Measurements from ENCODE around the gene SSU72.
"Not testable (repeated sequence)": the region's sequence is repeated elsewhere in the genome, so short reads cannot be mapped to it uniquely, and the experiment has no call there.

DNA sequence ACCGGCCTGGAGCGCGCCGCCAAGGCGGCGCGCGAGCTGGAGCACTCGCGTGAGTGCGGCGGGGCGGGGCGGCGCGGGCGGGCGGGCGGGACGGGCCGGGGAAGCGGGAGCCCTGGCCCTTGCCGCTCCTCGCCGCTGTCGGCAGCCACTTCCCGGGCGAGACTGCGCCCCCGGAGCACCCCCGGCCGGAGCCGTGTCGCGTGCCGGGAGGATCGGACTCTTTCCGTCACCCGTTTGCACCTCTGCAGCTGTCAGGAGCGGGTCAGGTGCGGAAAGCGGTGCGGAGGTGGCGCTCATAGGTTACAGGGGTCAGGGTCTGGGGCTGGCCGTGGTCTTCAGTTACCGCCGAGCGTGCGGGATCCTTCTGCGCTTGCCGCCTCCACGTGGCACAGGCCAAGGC, 62.2 kb downstream of the SSU72 start:
- not testable (repeated sequence) for TF ChIP-seq EZH2 (IDR thresholded peaks at IDR 0.05; ENCODE audit: low read length, missing control alignments)
- TF ChIP-seq, protein P1, sequence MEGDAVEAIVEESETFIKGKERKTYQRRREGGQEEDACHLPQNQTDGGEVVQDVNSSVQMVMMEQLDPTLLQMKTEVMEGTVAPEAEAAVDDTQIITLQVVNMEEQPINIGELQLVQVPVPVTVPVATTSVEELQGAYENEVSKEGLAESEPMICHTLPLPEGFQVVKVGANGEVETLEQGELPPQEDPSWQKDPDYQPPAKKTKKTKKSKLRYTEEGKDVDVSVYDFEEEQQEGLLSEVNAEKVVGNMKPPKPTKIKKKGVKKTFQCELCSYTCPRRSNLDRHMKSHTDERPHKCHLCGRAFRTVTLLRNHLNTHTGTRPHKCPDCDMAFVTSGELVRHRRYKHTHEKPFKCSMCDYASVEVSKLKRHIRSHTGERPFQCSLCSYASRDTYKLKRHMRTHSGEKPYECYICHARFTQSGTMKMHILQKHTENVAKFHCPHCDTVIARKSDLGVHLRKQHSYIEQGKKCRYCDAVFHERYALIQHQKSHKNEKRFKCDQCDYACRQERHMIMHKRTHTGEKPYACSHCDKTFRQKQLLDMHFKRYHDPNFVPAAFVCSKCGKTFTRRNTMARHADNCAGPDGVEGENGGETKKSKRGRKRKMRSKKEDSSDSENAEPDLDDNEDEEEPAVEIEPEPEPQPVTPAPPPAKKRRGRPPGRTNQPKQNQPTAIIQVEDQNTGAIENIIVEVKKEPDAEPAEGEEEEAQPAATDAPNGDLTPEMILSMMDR (conservative IDR thresholded peaks at IDR 0.05 in 1 of 2, IDR thresholded peaks at IDR 0.05 in 1 of 2; ENCODE audit: low read depth in 1 of 2, low read length in 2 of 2) = not testable (repeated sequence)

All from fibroblast of lung (primary cell).